Activated T-helper 2 cell treated with anti-CD3 and anti-CD28 coated beads, Interferon-gamma antibody, Interleukin-2, Interleukin-4, amounts not matched to agents 10 μg/mL and 5 μg/mL and 100 μg/mL, durations not matched to agents 14 hours and 24 hours and 36 hours (primary cell): Measurements from ENCODE around the gene BIN2. TPM values are rescaled to one million over a fixed set of nuclear protein-coding genes. Genes with fewer than 3 reads are reported as not detected.
"Not testable (repeated sequence)": the region's sequence is repeated elsewhere in the genome, so short reads cannot be mapped to it uniquely, and the experiment has no call there.

ENCODE experiments used
- DNase-seq: peaks from one replicate; pipeline ENCODE4 v3.0.0; 2021; ENCODE audit warnings: low spot score
- H3K27ac Mint-ChIP-seq: one replicate; pipeline ENCODE4 v1.8.0; 2021; ENCODE audit warnings: mixed read lengths
- H3K27me3 Mint-ChIP-seq: one replicate; pipeline ENCODE4 v1.8.0; 2021; ENCODE audit warnings: low read depth, mixed read lengths
- H3K36me3 Mint-ChIP-seq: one replicate; pipeline ENCODE4 v1.8.0; 2021; ENCODE audit warnings: low read depth, mixed read lengths
- H3K4me1 Mint-ChIP-seq: one replicate; pipeline ENCODE4 v1.8.0; 2021; ENCODE audit warnings: low read depth, mixed read lengths
- H3K4me3 Mint-ChIP-seq: one replicate; pipeline ENCODE4 v1.8.0; 2021; ENCODE audit warnings: low read depth, mild to moderate bottlenecking, moderate library complexity, mixed read lengths
- H3K9me3 Mint-ChIP-seq: one replicate; pipeline ENCODE4 v1.8.0; 2021; ENCODE audit warnings: mixed read lengths
- intact Hi-C: fragments of 100-400 bp; cut with micrococcal nuclease; formaldehyde crosslinking; loops from one replicate; pipeline ENCODE4 v1.15.1; 2023
- total RNA-seq: library from RNA; stranded (reverse); gene quantifications from 2 replicates; pipeline ENCODE4 v1.2.3, GENCODE V29; 2022

Gene BIN2
- total RNA-seq, 1 donor from 2014 or later: 45.8 TPM

GRCh38 chr12:51263341-51263740 is 60.6 kb downstream of the BIN2 start:
- intact Hi-C loops: no loop called here
- Mint-ChIP-seq H3K27ac (no peak overlapping the region), H3K27me3 (peaks cover 9% of the 10 kb centered on the region), H3K4me3 (no peak overlapping the region), H3K9me3 (no peaks in the 10 kb centered on the region), H3K4me1 (peaks cover 17% of the 10 kb centered on the region), H3K36me3 (no peaks in the 10 kb centered on the region)
- no peak for DNase-seq

- H3K4me3 Mint-ChIP-seq: no peak overlapping the region
- DNase-seq: no peak
- H3K36me3 Mint-ChIP-seq: no peaks in the 10 kb centered on the region
- H3K4me1 Mint-ChIP-seq: peaks cover 17% of the 10 kb centered on the region
- H3K27ac Mint-ChIP-seq: no peak overlapping the region
- intact Hi-C loops: no loop called here
- H3K9me3 Mint-ChIP-seq: no peaks in the 10 kb centered on the region
- peaks cover 7% of the 10 kb centered on the region for H3K27me3 Mint-ChIP-seq
Measured at GRCh38 chr12:51262758-51263177, 61.2 kb downstream of the BIN2 start.

DNA sequence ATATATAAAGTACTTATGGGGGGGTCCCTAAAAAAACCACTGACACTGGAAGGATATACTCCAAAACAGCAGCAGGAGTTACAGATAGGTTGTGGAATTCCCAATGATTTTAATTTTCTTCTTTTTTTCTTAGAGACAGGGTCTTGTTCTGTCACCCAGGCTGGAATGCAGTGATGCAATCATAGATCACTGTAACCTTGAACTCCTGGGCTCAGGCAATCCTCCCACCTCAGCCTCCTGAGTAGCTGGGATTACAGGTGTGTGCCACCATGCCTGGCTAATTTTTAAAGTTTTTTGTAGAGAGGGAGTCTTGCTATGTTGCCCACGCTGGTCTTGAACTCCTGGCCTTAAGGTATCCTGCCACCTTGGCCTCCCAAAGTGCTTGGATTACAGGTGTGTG is 64.4 kb downstream of the BIN2 start:
- H3K36me3 Mint-ChIP-seq, H3K27me3 Mint-ChIP-seq, H3K27ac Mint-ChIP-seq, H3K9me3 Mint-ChIP-seq, intact Hi-C loops, DNase-seq, H3K4me1 Mint-ChIP-seq, H3K4me3 Mint-ChIP-seq: not testable (repeated sequence)

- intact Hi-C loops: no loop called here
- H3K27me3 Mint-ChIP-seq: no peaks in the 10 kb centered on the region
- no peaks in the 10 kb centered on the region for H3K9me3 Mint-ChIP-seq
- no peaks in the 10 kb centered on the region for H3K36me3 Mint-ChIP-seq
- H3K4me1 Mint-ChIP-seq: peaks cover 3% of the 10 kb centered on the region
- H3K4me3 Mint-ChIP-seq: no peak overlapping the region
- no peak overlapping the region for H3K27ac Mint-ChIP-seq
- no peak for DNase-seq
Measured at GRCh38 chr12:51254536-51254935, 69.4 kb downstream of the BIN2 start.

DNA sequence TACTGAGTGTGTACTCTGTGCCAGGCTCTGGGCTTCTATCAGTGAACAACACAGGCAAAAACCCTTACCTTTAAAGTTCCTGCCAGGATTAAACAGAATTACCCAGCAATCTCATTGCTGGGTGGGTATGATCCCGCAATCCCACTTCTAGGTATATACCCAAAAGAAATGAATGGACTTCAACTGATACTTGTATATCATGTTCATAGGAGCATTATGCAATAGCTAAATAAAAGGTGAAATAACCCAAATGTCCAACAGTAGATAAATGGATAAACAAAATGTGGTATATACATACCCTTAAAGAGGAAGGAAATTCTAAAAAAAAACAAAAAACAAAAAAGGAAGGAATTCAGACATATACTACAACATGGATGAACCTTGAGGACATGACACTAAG is 70.7 kb downstream of the BIN2 start:
- Mint-ChIP-seq H3K36me3 (peaks cover 3% of the 10 kb centered on the region), H3K9me3 (no peaks in the 10 kb centered on the region), H3K27me3 (no peaks in the 10 kb centered on the region), H3K4me1 (peaks cover 3% of the 10 kb centered on the region), H3K27ac (no peak overlapping the region), H3K4me3 (no peak overlapping the region)
- DNase-seq: no peak
- intact Hi-C loops: no loop called here

- no peak for DNase-seq
- no peaks in the 10 kb centered on the region for H3K27me3 Mint-ChIP-seq
- peaks cover 32% of the 10 kb centered on the region for H3K4me1 Mint-ChIP-seq
- H3K27ac Mint-ChIP-seq: peak overlapping the region; percentile 59
- H3K4me3 Mint-ChIP-seq: no peak overlapping the region
- intact Hi-C loops: loop anchor here (10.0 kb wide), 1 partner anchor 163 kb away; the partner anchor contains the start of gene CSRNP2
- no peaks in the 10 kb centered on the region for H3K9me3 Mint-ChIP-seq
- H3K36me3 Mint-ChIP-seq: peaks cover 26% of the 10 kb centered on the region
Measured at GRCh38 chr12:51247523-51248206, 76.3 kb downstream of the BIN2 start.

- H3K36me3 Mint-ChIP-seq: peaks cover 38% of the 10 kb centered on the region
- peak overlapping the region; percentile 62 for H3K27ac Mint-ChIP-seq
- peaks cover 37% of the 10 kb centered on the region for H3K4me1 Mint-ChIP-seq
- no peaks in the 10 kb centered on the region for H3K27me3 Mint-ChIP-seq
- peak overlapping the region; percentile 11 for H3K4me3 Mint-ChIP-seq
- no peaks in the 10 kb centered on the region for H3K9me3 Mint-ChIP-seq
- no peak for DNase-seq
- intact Hi-C loops: loop anchor here (10.0 kb wide), 1 partner anchor 162 kb away; the partner anchor contains the start of gene CSRNP2
Measured at GRCh38 chr12:51246254-51246853, 77.6 kb downstream of the BIN2 start.

DNA sequence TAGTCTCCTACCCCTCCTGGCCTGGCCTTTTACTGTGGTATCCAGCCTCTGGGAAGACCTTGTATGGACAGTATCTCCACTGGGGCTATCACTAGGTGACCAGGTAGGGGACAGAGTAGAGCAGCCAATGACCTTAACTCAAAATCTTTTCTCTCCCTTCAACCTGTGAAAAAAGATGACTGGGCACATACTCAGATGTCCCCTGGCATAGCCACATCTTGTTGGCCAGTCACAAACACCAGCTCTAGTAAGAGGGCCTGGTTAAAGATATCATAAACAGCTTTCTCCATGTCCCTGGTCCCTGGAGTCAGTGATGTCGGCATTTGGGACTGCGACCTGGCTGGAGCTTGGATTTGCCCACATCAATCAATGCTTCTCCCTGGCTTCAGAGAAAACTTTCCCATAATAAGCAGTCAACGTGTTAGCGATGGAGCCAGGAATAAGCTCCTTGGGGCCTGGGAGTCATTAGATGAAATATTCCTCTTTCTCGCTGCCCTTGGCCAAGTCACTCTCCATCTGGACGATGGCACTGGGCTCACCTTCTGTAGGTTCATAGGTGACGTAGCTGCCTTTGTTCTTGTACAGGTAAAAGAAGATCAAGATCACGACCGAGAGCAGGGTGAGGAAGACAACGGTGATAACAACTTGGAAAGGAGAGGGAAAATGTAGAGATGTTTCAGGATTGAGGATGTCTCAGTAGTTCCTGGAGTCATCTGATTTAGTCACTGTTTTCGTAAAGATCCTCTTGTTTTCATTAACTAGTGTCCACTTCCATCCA is 78.3 kb downstream of the BIN2 start:
- intact Hi-C loops: loop anchor here (10.0 kb wide), 1 partner anchor 161 kb away; the partner anchor contains the start of gene CSRNP2
- Mint-ChIP-seq H3K9me3 (no peaks in the 10 kb centered on the region), H3K27ac (peak overlapping the region; percentile 62), H3K4me1 (peaks cover 43% of the 10 kb centered on the region), H3K36me3 (peaks cover 45% of the 10 kb centered on the region), H3K4me3 (no peak overlapping the region), H3K27me3 (no peaks in the 10 kb centered on the region)
- no peak for DNase-seq

GRCh38 chr12:51244269-51244668 is 79.7 kb downstream of the BIN2 start:
- no peaks in the 10 kb centered on the region for H3K9me3 Mint-ChIP-seq
- H3K4me1 Mint-ChIP-seq: peaks cover 52% of the 10 kb centered on the region
- no peak for DNase-seq
- H3K4me3 Mint-ChIP-seq: no peak overlapping the region
- intact Hi-C loops: loop anchor here (10.0 kb wide), 1 partner anchor 159 kb away; the partner anchor contains the start of gene CSRNP2
- peak overlapping the region; percentile 35 for H3K27ac Mint-ChIP-seq
- no peaks in the 10 kb centered on the region for H3K27me3 Mint-ChIP-seq
- peaks cover 56% of the 10 kb centered on the region for H3K36me3 Mint-ChIP-seq

DNA sequence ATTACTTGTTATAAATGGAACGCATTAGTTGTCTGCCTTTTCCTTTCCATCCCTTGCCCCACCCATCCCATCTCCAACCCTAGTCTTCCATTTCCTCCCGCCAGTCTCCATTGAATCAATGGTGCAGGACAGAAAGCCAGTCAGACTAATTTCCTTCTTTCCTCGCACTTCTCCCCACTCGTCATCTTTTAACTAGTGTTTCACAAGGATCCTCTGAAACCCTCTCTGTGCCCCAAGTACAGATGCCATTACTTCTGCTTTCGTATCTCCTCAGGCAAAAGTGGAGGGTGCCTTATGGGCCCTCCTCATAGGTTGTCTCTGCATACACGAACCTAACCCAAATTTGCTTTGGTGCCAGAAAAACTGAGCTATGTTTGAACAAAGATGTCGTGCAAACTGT is 81.1 kb downstream of the BIN2 start:
- intact Hi-C loops: loop anchor here (10.0 kb wide), 1 partner anchor 158 kb away; the partner anchor contains the start of gene CSRNP2
- Mint-ChIP-seq H3K9me3 (no peaks in the 10 kb centered on the region), H3K27ac (peak overlapping the region; percentile 13), H3K27me3 (no peaks in the 10 kb centered on the region), H3K4me1 (peaks cover 57% of the 10 kb centered on the region), H3K36me3 (peaks cover 56% of the 10 kb centered on the region), H3K4me3 (no peak overlapping the region)
- no peak for DNase-seq

DNA sequence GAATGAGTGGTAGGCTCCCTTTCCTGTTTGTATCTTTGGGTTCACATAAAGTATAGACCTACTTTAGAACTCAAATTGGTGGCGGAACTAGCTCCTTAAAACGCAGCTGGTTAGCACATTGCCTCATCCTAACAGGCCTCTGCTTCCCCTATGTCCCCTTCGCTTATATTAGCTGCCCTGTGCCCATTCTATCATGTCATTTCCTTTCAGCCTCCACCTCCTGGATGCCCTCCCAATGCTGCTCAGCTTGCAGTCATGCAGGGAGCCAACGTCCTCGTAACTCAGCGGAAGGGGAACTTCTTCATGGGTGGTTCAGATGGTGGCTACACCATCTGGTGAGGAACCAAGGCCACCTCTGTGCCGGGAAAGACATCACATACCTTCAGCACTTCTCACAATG is 81.9 kb downstream of the BIN2 start:
- peaks cover 51% of the 10 kb centered on the region for H3K4me1 Mint-ChIP-seq
- DNase-seq: no peak
- peaks cover 56% of the 10 kb centered on the region for H3K36me3 Mint-ChIP-seq
- no peaks in the 10 kb centered on the region for H3K9me3 Mint-ChIP-seq
- intact Hi-C loops: loop anchor here (10.0 kb wide), 1 partner anchor 157 kb away; the partner anchor contains the start of gene CSRNP2
- peak overlapping the region; percentile 43 for H3K27ac Mint-ChIP-seq
- H3K27me3 Mint-ChIP-seq: no peaks in the 10 kb centered on the region
- peak overlapping the region; percentile 3 for H3K4me3 Mint-ChIP-seq

DNA sequence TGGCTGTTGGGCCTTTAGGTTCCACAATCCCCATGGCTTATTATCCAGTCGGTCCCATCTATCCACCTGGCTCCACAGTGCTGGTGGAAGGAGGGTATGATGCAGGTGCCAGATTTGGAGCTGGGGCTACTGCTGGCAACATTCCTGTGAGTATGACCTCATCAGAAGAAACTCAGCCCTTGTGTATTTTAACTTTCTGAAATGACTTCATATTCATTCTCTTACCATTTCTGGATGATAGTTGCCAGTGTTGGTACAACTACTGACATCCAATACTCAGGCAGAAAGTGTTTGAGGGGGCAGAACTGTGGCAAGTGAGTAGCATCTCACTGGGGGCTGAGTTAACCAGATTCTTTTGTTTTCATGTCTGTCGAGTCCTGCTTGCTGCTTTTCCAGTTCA is 83.0 kb downstream of the BIN2 start:
- H3K27ac Mint-ChIP-seq: no peak overlapping the region
- H3K4me3 Mint-ChIP-seq: peak overlapping the region; percentile 93
- intact Hi-C loops: loop anchor here (10.0 kb wide), 1 partner anchor 156 kb away; the partner anchor contains the start of gene CSRNP2

More for the DNA sequence above, 83.0 kb downstream of the BIN2 start:
- Mint-ChIP-seq H3K4me1 (peaks cover 40% of the 10 kb centered on the region), H3K27me3 (no peaks in the 10 kb centered on the region), H3K36me3 (peaks cover 49% of the 10 kb centered on the region), H3K9me3 (no peaks in the 10 kb centered on the region)
- no peak for DNase-seq
